Rectal smooth muscle tissue (tissue), 1 donor: ENCODE data around the gene SEPTIN2.
"Not testable (repeated sequence)": the region's sequence is repeated elsewhere in the genome, so short reads cannot be mapped to it uniquely, and the experiment has no call there.

Experiments
- H3K27ac ChIP-seq: one replicate; pipeline ENCODE4 v1.7.0; 2013; ENCODE audit warnings: low read depth, low read length, inconsistent platforms
- H3K27me3 ChIP-seq: one replicate; pipeline ENCODE4 v1.7.0; 2013; ENCODE audit warnings: low read length; ENCODE audit not compliant: control insufficient read depth, insufficient read depth
- H3K36me3 ChIP-seq: one replicate; pipeline ENCODE4 v1.7.0; 2013; ENCODE audit warnings: low read length; ENCODE audit not compliant: control insufficient read depth, insufficient read depth
- H3K4me1 ChIP-seq: one replicate; pipeline ENCODE4 v1.7.0; 2013; ENCODE audit warnings: low read length; ENCODE audit not compliant: control insufficient read depth, insufficient read depth
- H3K4me3 ChIP-seq: one replicate; pipeline ENCODE4 v1.7.0; 2013; ENCODE audit warnings: low read length
- H3K9ac ChIP-seq: one replicate; pipeline ENCODE4 v1.7.0; 2013; ENCODE audit warnings: low read length

Gene SEPTIN2

DNA sequence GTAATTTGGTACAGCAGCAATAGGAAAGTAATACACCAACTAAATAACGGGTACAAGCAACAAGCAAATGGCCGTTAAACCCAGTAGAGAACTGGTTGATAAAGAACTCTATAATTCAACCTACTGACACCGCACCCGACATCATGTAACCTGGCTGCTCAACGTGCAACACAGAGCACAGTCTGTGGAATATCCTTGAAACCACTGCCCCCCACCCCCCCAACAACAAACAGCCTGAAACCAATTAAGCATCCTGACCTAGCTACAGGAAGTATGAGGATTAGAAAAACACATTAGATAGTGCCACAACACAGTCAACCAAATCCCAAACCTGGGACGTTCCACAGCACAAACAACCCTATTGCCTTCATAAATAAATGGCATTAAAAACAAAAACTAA lies 23.7 kb upstream of the SEPTIN2 start:
- Histone ChIP-seq H3K27me3 (no peaks in the 10 kb centered on the region), H3K4me3 (no peak overlapping the region), H3K36me3 (no peaks in the 10 kb centered on the region), H3K27ac (no peak overlapping the region), H3K9ac (no peak overlapping the region), H3K4me1 (no peaks in the 10 kb centered on the region)

GRCh38 chr2:241293378-241293797 lies 22.3 kb upstream of the SEPTIN2 start:
- not testable (repeated sequence) for H3K9ac ChIP-seq, H3K27me3 ChIP-seq, H3K4me1 ChIP-seq, H3K36me3 ChIP-seq, H3K4me3 ChIP-seq, H3K27ac ChIP-seq

DNA sequence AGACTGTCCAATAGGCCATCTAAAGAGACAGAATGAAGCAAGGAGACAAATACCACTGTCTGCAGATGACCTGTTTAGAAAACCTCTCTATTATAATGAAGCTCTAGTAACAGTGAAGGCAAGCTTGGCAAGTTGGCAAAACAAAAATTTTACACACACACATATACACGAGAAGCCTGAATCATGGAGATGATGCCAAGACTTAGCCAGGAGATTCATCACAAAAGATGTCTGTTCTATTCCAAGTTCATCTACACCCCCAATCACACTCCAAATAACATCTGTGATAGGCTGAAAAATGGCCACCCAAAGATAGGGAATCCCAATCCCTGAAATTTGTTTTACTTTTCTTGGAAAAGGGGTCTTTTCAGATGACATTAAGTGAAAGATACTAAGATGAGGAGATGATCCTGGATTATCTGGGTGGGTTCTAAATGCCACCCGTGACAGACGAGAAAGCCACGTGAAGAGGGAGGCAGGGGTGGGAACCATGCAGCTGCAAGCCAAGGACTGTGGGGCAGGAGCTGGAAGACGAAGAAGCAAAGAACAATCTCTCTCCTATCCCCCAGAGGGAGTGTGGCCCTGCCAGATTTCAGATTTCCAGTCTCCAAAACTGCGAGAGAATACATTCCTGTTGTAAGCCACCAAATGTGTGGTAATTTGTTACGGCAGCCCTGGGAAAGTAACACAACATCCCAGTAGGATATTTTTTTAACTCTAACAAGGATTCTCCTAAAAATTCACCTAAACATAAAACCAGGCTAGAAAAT lies 20.2 kb upstream of the SEPTIN2 start:
- Histone ChIP-seq H3K27ac (no peak overlapping the region), H3K4me1 (no peaks in the 10 kb centered on the region), H3K4me3 (no peak overlapping the region), H3K36me3 (no peaks in the 10 kb centered on the region), H3K9ac (no peak overlapping the region), H3K27me3 (no peaks in the 10 kb centered on the region)

DNA sequence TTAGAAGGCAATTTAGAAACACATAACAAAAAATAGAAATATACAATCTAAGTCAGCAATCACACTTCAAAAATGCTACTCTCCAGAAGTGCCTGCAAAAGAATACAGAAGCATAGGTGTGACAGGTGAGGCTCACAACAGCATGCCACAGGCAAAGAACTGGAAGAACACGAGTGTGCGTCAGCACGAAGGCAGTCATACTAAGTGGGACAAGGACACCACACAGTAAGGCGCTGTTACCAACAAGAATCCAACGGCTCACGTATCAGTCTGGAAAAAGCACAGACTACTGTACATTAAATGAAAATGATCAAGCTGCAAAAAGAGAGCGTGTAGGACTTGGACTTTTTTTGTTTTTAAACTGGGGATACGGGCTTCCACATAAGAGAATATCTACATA lies 19.0 kb upstream of the SEPTIN2 start:
- no peaks in the 10 kb centered on the region for H3K4me1 ChIP-seq
- no peak overlapping the region for H3K9ac ChIP-seq
- no peak overlapping the region for H3K27ac ChIP-seq
- no peaks in the 10 kb centered on the region for H3K27me3 ChIP-seq
- no peaks in the 10 kb centered on the region for H3K36me3 ChIP-seq
- H3K4me3 ChIP-seq, result no peak overlapping the region

GRCh38 chr2:241298673-241299072 lies 17.1 kb upstream of the SEPTIN2 start:
- no peaks in the 10 kb centered on the region for H3K4me1 ChIP-seq
- H3K27me3 ChIP-seq, result no peaks in the 10 kb centered on the region
- H3K4me3 ChIP-seq, result no peak overlapping the region
- no peak overlapping the region for H3K9ac ChIP-seq
- no peak overlapping the region for H3K27ac ChIP-seq
- H3K36me3 ChIP-seq, result no peaks in the 10 kb centered on the region

GRCh38 chr2:241300000-241300399 lies 15.7 kb upstream of the SEPTIN2 start:
- no peak overlapping the region for H3K4me3 ChIP-seq
- no peak overlapping the region for H3K9ac ChIP-seq
- H3K36me3 ChIP-seq, result no peaks in the 10 kb centered on the region
- no peaks in the 10 kb centered on the region for H3K4me1 ChIP-seq
- H3K27me3 ChIP-seq, result no peaks in the 10 kb centered on the region
- no peak overlapping the region for H3K27ac ChIP-seq

DNA sequence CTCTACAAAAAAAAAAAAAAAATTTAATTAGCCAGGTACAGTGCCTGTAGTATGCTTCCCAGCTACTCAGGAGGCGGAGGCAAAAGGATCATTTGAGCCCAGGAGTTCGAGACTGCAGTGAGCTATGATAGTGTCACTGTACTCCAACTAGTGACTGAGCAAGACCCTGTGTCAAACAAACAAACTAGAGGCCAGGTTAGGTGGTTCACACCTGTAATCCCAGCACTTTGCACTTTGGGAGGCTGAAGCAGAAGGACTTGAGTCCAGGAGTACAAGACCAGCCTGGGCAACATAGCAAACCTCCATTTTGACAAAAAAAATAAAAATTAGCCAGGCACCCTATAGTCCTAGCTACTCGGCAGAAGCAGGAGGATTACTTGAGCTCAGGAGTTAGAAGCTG lies 13.6 kb upstream of the SEPTIN2 start:
- no peaks in the 10 kb centered on the region for H3K27me3 ChIP-seq
- H3K27ac ChIP-seq, result no peak overlapping the region
- H3K9ac ChIP-seq, result no peak overlapping the region
- no peaks in the 10 kb centered on the region for H3K36me3 ChIP-seq
- no peaks in the 10 kb centered on the region for H3K4me1 ChIP-seq
- no peak overlapping the region for H3K4me3 ChIP-seq

DNA sequence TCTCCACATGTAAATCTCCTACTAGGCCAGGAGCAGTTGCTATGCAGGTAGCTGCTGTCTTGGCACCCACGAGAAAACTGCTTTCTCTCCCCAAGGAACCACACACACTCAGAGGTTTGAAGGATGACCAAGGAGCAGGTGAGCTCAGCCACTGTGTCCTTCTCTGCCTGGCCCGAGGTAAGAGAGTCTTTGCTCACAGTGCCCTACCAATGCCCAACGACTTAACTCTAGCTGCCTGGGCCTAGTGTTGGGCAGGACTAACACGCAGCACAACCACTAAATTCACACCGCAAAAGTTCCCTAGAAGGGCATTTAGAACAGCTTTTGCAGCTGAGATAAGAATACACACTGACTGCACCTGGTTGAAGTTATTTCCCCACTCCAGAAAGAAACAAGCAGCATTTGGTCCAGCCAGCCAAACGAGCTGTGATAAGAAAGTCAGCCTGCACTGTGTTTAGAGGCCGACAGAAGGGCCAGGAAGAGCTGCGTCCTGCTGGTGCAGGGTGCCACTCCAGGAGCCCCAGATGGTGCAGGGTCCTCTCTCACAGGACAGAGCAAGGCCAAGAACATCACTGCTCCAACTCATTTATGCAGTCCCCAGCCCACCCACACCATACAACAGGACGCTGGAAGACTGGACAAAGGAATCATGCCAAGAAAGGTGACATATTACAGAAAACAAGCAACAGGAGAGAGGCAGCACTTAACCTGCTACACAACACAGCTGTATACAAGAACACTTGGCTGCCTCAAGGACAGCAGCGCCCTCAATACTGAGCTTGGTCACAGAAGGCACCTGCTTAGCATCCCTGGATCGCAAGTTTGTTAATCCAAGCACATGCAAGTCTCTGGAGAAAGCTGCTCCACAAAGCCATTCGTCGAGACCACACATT lies 12.7 kb upstream of the SEPTIN2 start:
- Histone ChIP-seq H3K4me3 (no peak overlapping the region), H3K36me3 (no peaks in the 10 kb centered on the region), H3K27me3 (no peaks in the 10 kb centered on the region), H3K4me1 (no peaks in the 10 kb centered on the region), H3K9ac (no peak overlapping the region), H3K27ac (no peak overlapping the region)

DNA sequence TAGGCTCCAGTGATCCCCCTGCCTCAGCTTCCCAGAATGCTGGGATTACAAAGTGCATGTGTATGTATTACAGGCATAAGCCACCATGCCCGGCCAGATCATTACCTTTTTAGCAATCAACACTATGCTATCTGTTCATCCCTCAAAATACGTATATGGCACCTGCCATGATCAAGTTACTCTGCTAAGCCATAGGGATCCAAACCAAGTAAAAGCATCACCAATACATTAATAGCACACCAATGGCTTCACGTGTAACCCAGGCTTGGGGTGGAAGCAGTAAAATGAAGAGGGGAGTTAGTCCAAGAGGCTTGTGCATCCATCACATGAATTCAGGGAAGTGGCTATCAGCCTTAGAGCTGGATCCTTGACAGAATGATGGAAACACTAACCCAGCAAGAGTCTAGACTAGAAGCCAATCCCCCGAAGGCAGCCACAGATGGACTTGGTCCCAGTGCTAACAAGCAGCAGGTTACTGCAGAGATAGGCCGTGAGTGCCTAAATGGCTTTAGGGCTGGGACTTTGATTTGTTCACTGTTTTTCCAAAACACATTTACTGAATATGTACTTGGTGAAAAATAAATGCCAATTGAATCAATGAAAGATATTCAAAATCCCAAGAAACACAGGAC lies 11.6 kb upstream of the SEPTIN2 start:
- H3K9ac ChIP-seq, result no peak overlapping the region
- no peaks in the 10 kb centered on the region for H3K27me3 ChIP-seq
- no peaks in the 10 kb centered on the region for H3K4me1 ChIP-seq
- no peak overlapping the region for H3K27ac ChIP-seq
- H3K4me3 ChIP-seq, result no peak overlapping the region
- H3K36me3 ChIP-seq, result no peaks in the 10 kb centered on the region

GRCh38 chr2:241307055-241307454 lies 8.7 kb upstream of the SEPTIN2 start:
- no peak overlapping the region for H3K27ac ChIP-seq
- no peaks in the 10 kb centered on the region for H3K4me1 ChIP-seq
- no peaks in the 10 kb centered on the region for H3K27me3 ChIP-seq
- no peak overlapping the region for H3K4me3 ChIP-seq
- no peak overlapping the region for H3K9ac ChIP-seq
- H3K36me3 ChIP-seq, result no peaks in the 10 kb centered on the region

DNA sequence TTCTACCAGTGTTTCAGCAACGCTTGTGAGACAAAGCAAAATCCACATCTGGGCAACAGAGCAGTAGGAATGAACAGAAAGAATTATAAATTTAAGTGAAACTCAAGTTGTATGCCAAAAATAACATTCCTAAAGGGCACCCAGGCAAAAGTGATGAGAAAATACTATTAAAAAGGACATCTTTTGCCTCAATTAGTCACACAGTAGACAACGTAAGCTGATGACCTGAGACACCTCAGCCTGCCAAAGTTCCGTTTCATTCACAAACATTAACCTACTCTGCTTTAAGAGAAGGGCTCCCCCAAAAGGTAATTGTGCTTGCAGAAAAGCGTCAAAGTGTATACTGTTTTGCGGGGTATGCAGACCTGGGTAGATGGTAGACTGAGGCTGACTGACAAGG lies 7.5 kb upstream of the SEPTIN2 start:
- H3K4me1 ChIP-seq, result no peaks in the 10 kb centered on the region
- H3K9ac ChIP-seq, result no peak overlapping the region
- no peaks in the 10 kb centered on the region for H3K27me3 ChIP-seq
- H3K4me3 ChIP-seq, result no peak overlapping the region
- no peaks in the 10 kb centered on the region for H3K36me3 ChIP-seq
- no peak overlapping the region for H3K27ac ChIP-seq

DNA sequence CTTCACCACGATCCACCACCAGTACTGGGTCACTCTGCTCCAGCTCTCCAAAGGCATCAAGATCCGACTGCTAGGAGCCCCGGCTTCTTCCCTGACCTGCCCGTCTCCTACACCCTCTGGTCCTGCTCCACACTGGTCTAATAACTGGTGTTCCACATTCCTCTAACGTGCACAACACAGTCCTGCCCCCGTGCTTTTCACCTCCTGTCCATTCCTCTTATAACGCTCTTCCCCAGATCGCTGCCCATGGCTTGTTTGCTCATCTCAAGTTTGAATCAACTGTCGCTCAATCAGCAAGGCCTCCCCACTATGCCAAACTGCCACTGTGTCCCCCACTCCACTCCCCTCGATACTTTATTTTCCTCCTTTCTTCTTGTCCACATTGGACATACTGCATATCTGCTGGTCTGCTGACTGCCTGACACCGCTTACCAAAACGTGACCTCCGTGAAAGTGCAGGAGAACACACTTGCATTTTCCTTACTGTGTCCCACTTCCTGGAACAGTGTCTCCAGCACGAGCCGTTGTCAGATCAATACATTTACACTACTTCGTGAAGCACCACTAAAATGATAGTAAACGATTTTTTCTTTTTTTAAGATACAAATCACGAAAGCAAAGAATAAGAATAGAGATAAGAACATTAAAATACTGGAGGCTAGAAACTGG lies 6.8 kb upstream of the SEPTIN2 start:
- H3K36me3 ChIP-seq, result no peaks in the 10 kb centered on the region
- H3K4me1 ChIP-seq, result peaks cover 2% of the 10 kb centered on the region
- H3K27ac ChIP-seq, result no peak overlapping the region
- H3K4me3 ChIP-seq, result no peak overlapping the region
- no peak overlapping the region for H3K9ac ChIP-seq
- H3K27me3 ChIP-seq, result no peaks in the 10 kb centered on the region
